HG03175 (cell line): ENCODE data around the gene SMIM27.
"Not testable (repeated sequence)": the region's sequence is repeated elsewhere in the genome, so short reads cannot be mapped to it uniquely, and the experiment has no call there.

Source experiments
- ATAC-seq: cut with Tn5 transposase; IDR thresholded peaks from one replicate; pipeline ENCODE4 v1.9.1; 2021; ENCODE audit warnings: mild to moderate bottlenecking, moderate library complexity; ENCODE audit not compliant: unreplicated experiment

SMIM27 gene

GRCh38 chr9:32596096-32596865 is 44.2 kb downstream of the SMIM27 start:
- ATAC-seq: no peak

- ATAC-seq: no peak
Observed at GRCh38 chr9:32596936-32597335, 44.8 kb downstream of the SMIM27 start.

- not testable (repeated sequence) for ATAC-seq
Observed at GRCh38 chr9:32599021-32599420, 46.9 kb downstream of the SMIM27 start.
